ENCODE results near the gene C3orf52.

GRCh38 chr3:112137781-112138180 lies 51.6 kb downstream of the C3orf52 start:
- TF ChIP-seq CTCF (IDR thresholded peaks at IDR 0.05; ENCODE audit: poor library complexity, severe bottlenecking): no peak
- TF ChIP-seq, protein P1, sequence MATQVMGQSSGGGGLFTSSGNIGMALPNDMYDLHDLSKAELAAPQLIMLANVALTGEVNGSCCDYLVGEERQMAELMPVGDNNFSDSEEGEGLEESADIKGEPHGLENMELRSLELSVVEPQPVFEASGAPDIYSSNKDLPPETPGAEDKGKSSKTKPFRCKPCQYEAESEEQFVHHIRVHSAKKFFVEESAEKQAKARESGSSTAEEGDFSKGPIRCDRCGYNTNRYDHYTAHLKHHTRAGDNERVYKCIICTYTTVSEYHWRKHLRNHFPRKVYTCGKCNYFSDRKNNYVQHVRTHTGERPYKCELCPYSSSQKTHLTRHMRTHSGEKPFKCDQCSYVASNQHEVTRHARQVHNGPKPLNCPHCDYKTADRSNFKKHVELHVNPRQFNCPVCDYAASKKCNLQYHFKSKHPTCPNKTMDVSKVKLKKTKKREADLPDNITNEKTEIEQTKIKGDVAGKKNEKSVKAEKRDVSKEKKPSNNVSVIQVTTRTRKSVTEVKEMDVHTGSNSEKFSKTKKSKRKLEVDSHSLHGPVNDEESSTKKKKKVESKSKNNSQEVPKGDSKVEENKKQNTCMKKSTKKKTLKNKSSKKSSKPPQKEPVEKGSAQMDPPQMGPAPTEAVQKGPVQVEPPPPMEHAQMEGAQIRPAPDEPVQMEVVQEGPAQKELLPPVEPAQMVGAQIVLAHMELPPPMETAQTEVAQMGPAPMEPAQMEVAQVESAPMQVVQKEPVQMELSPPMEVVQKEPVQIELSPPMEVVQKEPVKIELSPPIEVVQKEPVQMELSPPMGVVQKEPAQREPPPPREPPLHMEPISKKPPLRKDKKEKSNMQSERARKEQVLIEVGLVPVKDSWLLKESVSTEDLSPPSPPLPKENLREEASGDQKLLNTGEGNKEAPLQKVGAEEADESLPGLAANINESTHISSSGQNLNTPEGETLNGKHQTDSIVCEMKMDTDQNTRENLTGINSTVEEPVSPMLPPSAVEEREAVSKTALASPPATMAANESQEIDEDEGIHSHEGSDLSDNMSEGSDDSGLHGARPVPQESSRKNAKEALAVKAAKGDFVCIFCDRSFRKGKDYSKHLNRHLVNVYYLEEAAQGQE (IDR thresholded peaks at IDR 0.05; ENCODE audit: borderline replicate concordance): no peak
- no peak for TF ChIP-seq POLR2AphosphoS5 (IDR thresholded peaks at IDR 0.05)
- no peak for TF ChIP-seq TAF1 (IDR thresholded peaks at IDR 0.05; ENCODE audit: low read depth)
- TF ChIP-seq SMC3 (conservative IDR thresholded peaks at IDR 0.05; ENCODE audit: poor library complexity): no peak
- TF ChIP-seq EP300 (conservative IDR thresholded peaks at IDR 0.05; ENCODE audit: poor library complexity, severe bottlenecking): no peak
- no peak for TF ChIP-seq RAD21 (conservative IDR thresholded peaks at IDR 0.05)
- no peak for TF ChIP-seq EZH2 (IDR thresholded peaks at IDR 0.05; ENCODE audit: borderline replicate concordance, insufficient read depth, low read length, poor library complexity, severe bottlenecking)
